ENCODE data around the gene FOXK1.

Gene FOXK1

DNA sequence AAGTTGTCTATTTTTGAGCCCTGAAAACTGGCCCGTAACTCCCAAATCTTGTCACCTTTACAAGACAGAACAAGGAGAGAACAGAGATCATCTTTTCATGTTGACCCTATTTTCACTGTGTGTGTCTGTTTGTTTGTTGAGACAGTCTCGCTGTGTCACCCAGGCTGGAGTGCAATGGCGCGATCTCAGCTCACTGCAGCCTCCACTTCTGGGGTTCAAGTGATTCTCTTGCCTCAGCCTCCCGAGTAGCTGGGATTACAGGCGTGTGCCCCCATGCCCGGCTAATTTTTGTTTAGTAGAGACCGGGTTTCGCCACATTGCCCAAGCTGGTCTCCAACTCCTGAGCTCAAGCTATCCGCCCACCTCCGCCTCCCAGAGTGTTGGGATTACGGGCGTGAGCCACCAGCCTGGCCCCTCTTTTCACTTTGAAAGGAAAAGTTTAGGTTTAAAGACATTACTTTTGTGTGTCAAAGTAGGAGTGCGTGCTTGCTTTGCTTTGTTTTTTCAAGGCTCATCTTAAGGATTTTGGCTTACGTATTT is 32.1 kb downstream of the FOXK1 start:
- Histone ChIP-seq H3K27ac (peak overlapping the region in 7 of 21 experiments; percentile 15 to 75 (median 48)), H3K4me3 (no peak overlapping the region)

DNA sequence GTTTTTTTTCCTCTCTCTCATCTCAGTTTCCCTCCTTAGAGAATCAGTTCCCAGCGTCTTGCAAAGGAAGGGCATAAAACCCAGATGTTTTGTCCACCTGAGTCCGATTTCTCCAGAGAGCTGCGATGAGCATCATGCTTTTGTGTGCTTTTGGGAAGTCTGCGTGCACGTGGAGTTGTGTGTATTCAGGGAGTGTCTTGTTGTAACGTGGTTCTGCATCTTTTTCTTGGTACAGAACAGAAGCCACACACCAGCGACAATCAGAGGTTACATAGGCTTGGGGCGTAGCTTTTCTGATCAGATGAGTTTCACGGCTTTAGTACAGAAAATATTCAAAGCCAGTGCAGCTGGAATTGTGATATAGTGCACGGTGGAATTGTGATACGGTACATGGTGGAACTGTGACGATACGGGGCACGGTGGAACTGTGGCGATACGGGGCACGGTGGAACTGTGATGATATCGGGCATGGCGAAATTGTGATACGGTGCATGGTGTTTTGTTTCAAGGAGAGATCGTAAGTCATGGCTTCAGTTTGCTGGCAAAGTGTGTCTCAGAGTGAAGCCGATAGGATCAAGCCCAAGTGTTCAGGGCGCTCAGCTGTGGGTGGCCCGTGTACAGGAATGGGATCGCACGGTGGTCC is 32.8 kb downstream of the FOXK1 start:
- Histone ChIP-seq H3K27ac (peak overlapping the region in 4 of 21 experiments; percentile 4 to 39 (median 16)), H3K4me3 (no peak overlapping the region)

DNA sequence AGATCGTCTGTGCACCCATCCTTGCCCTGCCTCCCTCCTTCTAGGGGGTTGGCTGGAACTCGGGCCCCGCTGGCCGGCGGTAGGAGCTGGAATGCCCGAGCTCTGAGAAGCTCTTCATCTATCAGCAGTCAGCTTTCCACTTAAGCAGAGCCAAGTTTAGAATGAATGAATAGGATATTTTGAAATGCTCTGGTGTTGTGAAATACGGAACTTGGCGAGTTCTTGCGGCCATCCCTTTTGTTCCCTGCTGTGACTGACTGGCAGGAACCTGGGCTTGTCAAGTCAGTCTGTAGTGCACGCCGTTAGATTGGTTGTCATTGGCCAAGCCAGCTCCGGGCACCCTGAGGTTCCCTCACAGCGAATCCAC is 33.3 kb downstream of the FOXK1 start:
- H3K4me3 ChIP-seq: no peak overlapping the region
- peak overlapping the region in 5 of 21 experiments; percentile 4 to 39 (median 16) for H3K27ac ChIP-seq

DNA sequence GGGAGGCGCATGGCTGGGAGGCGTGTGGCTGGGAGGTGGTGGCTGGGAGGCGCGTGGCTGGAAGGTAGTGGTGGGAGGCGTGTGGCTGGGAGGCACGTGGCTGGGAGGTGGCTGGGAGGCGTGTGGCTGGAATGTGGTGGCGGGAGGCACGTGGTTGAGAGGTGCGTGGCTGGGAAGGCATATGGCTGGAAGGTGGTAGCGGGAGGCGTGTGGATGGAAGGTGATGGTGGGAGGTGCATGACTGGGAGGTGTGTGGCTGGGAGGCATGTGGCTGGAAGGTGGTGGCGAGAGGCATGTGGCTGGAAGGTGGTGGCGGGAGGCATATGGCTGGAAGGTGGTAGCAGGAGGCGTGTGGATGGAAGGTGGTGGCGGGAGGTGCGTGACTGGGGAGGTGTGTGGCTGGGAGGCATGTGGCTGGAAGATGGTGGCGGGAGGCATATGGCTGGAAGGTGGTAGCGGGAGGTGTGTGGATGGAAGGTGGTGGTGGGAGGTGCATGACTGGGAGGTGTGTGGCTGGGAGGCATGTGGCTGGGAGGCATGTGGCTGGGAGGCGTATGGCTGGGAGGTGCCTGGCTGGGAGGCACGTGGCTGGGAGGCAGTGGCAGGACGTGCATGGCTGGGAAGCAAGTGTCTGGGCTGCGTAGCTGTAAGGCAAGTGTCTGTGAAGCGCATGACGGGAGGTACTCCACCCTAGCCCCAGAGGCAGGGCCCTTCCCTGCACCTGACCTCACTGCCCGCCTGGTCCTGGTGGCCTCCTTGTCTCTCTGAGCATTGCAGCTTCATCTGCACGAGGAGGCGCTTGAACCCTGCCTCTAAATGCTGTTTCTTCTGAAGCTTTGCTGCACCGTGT is 35.1 kb downstream of the FOXK1 start:
- Histone ChIP-seq H3K4me3 (no peak overlapping the region), H3K27ac (peak overlapping the region in 1 of 21 experiments; percentile 4)

DNA sequence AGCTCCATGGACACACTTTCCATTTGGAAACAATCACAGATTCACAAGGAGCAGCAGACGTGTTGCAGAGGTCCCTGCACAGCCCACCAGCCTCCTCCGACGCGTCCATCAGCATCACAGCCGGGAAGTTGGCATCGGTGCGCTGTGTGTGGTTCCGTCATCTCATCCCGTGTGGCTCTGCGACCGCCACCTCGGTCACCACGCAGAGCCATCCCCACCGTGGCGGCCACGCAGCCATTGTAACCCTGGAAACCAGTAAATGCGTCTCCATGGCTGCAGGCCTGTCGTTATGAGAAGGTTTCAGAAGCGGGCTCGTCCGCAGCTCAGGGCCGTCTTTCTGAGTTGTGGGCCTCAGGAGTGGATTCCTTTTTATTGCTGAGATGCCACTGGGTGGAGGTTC is 36.0 kb downstream of the FOXK1 start:
- Histone ChIP-seq H3K4me3 (no peak overlapping the region), H3K27ac (no peak overlapping the region)

DNA sequence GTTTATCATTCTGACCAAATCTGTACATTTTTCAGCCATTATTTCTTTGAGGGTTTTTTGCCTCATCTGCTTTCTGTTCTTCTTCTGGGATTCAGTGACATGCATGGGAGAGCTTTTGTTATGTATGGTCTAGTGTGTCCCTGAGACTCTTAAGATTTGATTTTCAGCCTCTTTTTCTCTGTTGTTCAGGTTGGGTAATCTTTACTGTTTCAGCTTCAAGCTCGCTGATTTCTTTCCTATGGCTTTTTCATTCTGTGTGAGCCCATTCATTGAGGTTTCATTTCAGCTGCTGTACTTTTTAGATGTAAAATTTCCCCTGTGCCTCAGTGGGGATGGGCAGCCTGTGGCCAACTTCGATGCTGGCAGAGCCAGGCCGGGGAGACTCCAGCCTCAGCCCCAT is 38.1 kb downstream of the FOXK1 start:
- Histone ChIP-seq H3K4me3 (no peak overlapping the region), H3K27ac (no peak overlapping the region)

DNA sequence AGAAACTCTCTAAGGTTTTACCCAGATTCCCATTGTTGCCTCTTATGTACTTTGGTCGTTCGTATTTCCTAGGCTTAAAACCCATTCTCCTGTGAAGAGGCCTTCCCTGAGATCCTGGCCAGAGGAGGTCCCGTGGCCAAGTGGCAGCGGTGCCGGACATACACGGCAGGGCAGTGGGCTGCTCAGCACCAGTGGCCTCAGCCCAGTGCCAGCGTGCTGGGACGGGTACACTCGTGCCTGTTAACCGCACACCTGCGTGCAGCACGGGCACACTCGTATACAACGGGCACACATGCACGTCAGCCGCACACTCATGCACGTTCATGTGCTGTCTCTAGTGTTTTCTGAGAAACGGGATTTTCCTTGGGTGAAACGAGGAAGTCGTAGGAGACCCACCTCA is 40.2 kb downstream of the FOXK1 start:
- peak overlapping the region in 4 of 21 experiments; percentile 3 to 37 (median 21) for H3K27ac ChIP-seq

DNA sequence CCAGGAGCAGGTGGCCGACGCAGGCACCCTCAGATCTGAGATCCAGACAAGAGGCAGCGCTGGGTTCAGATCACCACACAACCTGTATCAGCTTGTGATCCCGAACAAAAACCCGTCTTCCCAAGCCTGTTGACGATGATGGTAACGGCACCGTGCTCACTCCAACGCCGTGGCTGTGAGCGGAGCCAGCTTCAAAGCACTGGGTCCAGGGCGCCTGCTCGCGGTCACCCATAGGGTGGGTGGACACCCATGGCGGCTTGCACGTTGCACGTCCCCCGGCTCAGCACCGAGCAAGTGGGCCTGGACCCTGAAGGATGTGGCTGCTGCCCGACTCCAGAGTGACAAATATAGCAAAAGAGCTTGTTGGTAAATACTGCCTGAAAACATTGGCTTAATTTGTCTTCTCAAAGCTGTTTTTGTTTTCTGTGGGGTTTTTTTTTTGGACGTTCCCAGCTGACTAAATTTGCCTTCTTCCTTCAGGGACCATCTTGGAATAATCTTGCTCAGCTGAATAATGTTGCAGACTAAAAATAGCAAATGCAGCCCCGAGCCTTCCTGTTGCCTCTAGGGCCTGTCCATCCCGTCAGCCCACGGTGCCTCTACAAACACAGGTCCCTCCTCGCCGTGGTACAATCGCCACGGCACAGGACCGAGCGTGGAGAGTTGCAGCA is 41.0 kb downstream of the FOXK1 start:
- H3K27ac ChIP-seq: peak overlapping the region in 14 of 21 experiments; percentile 3 to 86 (median 18)
- H3K4me3 ChIP-seq: no peak overlapping the region

More for the DNA sequence above, 40.2 kb downstream of the FOXK1 start:
- no peak overlapping the region for H3K4me3 ChIP-seq

DNA sequence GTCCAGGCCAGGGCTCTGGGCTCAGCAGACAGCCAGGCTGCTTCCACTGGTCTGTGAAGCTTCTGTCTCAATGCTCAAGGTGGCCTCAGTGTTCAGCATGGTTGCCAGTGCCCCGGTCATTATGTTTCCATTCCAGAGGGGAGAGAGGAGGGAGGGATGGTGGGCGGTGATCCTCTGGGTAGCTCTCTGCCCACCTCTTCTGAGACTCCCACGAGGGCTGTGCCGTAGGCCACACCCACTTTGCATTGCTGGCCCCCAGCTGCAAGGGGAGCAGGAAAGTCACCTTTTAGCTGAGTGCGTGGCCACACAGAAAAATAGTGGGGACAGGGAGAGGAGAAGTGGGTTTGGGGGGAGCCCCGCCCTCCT is 42.5 kb downstream of the FOXK1 start:
- peak overlapping the region; percentile 62 to 94 (median 82) for H3K27ac ChIP-seq

DNA sequence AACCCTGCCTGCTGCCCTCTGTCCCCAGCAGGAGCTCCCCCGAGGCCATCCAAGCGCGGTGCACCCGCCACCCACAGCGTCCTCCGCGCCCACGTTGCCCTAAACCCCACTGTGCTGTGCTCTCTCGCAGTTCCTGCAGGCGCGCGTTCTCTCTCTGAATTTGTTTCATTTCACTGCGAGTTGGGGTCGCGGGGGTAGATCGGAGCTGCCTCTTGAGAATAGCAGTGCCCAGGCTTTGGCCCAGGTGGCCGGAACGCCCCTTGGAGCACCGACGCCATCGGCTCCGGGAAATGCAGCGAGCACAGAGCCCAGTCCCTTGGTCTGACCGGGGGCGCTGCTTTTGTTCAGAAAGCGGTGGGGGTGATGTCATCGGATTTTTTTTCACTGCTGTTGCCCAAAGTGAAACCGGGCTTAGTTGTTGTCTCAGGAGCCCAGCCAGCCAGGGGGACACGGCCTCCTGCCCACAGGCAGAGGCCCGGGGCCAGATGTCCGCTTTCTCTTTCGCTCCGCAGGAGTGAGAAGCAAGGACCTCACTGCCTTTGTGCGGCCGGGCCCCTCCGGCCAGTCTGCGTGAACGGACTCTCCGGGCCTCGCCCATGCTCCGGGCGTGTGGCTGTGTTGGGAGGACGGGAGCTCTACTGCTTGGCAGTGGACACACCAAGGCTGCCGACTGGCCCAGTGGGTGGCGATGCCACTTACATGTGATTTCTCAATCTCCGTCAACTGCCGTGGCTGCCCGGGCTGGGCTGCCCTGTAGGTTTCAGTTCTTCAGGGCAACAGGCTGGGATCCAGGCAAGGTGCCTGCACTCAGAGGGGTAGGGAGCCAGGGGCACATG is 43.1 kb downstream of the FOXK1 start:
- peak overlapping the region; percentile 62 to 94 (median 82) for H3K27ac ChIP-seq

More for the DNA sequence above, 42.5 kb downstream of the FOXK1 start:
- peak overlapping the region; percentile 27 to 47 (median 41) for H3K4me3 ChIP-seq

DNA sequence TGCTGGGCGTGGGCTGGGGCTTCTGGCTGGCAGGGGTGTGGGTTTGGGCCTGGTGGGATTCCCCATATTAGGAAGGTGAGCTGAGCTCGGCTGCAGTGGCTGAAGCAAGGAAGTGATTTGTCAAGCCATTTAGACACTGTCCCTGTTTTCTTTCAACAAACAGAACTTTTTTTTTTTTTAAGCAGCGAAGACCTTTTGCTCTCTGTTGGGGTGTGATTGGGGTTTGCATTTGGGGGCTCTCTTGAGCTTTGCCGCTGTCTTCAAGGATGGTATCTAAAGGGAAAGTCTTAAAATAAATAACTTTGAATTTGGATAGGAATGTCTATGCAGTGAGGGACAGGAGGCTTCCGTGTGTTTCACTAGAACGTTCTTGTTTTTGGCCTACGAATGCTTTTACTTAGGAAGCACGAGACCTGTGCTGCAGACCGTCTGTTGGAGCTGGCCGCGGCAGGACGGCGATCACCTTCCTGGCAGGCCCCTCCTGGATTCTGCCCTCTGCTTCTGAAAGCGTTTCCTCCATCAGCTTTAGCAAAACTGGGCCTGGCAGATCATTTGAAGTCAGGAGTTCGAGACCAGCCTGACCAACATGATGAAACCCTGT is 43.9 kb downstream of the FOXK1 start:
- Histone ChIP-seq H3K4me3 (peak overlapping the region; percentile 27 to 47 (median 41)), H3K27ac (peak overlapping the region in 20 of 21 experiments; percentile 62 to 94 (median 84))

More for the DNA sequence above, 43.1 kb downstream of the FOXK1 start:
- peak overlapping the region; percentile 27 to 47 (median 41) for H3K4me3 ChIP-seq

DNA sequence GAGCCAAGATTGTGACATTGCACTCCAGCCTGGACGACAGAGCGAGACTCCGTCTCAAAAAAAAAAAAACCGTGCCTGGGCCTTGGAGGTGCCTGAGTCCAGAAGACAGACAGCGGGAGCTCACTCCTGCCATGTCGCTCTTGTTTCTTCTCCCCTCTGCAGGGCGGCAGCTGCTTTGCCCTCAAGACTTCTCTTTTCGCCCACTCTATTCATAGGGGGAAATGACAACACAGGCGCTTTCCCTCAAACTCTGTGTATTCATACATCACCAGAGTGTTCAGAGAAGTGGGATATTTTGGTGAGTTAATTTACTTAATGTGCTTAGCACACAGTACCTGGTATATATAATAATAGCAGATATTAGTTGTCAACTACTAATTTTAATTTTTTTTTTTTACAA is 44.5 kb downstream of the FOXK1 start:
- H3K27ac ChIP-seq: peak overlapping the region in 15 of 21 experiments; percentile 74 to 94 (median 86)
- no peak overlapping the region for H3K4me3 ChIP-seq

DNA sequence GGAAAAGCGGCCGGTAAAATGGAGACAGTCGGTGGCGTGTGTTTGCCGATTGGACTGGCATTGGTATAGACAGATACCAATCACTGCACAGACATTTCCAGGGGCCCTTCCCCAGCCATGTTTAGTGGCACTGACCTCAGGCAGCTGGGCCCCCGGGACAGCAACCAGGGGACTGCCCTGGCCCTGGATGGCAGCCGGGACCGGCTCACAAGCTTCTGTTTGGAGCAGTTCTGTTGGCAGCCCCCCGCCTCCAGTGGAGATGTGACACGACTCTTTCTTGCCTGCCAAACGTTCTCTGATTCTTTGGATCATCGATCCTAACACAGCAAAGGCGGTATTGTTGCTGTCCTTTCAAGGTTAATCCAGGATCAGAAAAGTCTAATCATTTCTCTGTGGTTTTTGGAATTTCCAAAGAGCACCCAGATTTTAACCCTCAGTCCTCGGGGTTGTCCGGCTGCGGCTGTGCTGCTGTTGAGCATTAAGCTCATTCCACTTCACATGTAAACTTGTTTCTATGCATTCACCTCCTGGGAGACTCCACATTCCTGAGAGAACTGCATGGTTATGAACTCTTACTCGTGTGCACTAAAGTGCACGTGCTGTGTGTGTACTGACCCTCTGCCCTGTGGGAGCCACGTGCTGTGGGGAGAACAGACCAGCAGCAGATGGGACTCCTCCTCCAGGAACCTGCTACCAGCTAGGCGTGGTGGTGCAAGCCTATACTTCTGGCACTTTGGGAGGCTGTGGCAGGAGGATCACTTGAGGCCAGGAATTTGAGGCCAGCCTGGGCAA is 46.0 kb downstream of the FOXK1 start:
- Histone ChIP-seq H3K27ac (no peak overlapping the region), H3K4me3 (no peak overlapping the region)

DNA sequence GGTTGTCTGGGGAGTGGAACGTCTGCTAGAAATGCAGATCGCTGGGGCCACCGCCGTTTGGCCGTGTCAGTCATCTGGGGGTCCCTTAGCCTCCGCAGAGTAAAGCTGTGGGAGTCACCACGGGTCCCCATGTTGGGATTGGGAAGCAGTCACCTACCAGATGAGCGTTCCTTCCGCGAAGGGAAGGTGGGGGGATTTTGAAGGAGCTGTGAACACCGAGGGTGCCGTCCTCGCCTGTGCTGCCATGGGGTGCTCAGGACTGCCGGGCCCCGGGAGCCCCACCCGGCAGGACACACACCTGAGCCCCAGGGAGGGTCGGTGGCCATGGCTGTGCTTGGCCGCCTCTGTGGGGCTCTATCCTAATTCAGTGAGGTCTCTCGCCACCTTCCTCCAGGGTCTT is 47.2 kb downstream of the FOXK1 start:
- Histone ChIP-seq H3K4me3 (no peak overlapping the region), H3K27ac (no peak overlapping the region)

DNA sequence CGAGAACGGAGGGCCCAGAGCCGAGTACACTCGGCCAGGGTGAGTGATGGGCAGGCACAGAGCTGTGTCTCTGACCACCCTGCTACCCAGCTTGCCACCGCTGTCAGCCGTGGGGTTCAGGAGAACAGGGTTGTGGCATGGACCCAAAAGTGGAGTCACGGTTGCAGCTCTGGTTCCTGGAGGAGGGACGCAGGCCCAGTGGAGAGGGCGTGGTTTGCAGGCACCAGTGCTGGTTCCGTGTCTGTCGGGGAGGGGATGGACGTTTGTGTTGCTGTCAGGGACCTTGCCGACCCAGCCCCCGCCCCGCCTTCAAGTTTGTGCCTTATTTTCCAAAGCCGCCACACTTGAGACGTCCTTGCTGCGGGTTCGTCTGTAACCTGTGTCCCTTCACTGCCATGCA is 48.2 kb downstream of the FOXK1 start:
- Histone ChIP-seq H3K27ac (no peak overlapping the region), H3K4me3 (no peak overlapping the region)

DNA sequence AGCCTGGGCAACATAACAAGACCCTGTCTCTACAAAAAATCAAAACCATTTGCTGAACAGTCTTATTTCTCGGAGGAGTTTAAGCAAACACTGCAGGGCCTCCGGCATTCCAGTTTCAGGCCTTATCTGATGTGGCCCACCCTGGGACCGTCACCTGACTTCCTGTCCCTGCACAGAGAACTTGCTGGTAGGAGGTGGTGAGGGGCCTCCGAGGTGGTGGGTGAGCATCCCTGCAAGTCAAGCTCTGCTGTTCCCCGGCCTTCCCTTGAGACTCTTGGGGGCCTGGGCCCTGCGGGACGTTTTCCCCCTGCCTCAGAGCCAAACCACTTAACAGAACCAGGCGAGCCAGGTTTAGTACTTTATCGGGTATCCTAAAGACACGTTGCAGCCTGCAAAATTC is 48.9 kb downstream of the FOXK1 start:
- no peak overlapping the region for H3K4me3 ChIP-seq
- H3K27ac ChIP-seq: peak overlapping the region in 1 of 21 experiments; percentile 24

DNA sequence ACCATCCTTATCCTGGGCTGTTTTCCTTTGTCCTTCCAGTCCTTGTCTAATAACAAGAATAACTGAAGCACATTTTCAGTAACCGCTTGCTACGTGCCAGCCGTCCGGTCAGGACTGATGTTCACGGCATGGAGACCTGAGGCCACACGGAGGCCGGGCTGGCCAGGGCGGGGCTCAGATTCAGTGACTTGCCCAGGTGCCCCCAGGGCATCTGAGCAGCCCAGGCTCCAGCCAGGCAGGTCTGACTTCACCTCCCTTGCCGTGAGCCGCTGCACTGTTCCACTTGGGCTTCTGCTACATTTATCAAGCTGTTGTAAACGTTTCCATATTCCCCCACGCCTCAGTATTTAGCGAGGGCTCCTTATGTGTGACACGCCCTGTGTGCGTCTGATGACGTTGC is 49.7 kb downstream of the FOXK1 start:
- Histone ChIP-seq H3K4me3 (no peak overlapping the region), H3K27ac (no peak overlapping the region)

DNA sequence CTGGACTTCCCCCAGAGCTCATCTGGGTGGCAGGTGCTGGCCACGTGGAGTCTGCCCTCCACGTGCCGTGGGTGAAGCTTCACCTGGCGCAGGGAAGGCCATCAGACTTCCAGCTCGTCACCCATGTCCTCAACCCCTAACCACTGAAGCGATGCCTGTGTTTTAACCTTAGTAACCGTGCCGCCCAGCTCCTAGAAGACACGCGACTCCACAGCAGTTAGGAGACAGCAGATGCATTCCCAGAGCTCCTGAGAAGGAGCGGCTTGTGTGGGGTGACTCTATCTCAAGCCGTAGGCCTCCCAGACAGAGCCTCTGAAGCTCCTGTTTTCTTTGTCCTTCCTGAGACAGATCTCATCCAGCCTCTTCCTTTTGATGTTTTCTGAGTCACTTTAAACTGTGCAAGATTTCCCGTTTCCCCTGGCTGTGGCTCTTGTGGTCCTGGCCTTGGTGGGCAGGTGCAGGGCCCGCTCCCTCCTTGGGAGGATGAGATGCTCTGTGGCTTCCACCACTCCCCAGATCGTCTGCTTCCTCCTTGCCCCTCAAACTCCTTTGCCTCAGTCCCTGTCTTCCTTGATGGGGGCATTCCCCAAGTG is 51.9 kb downstream of the FOXK1 start:
- H3K27ac ChIP-seq: no peak overlapping the region
- no peak overlapping the region for H3K4me3 ChIP-seq

Measured in skin epidermis (tissue), 12 donors.